HepG2 (cell line): ENCODE data around the gene HSPA1B. TPM values are rescaled to one million over a fixed set of nuclear protein-coding genes. Genes with fewer than 3 reads are reported as not detected.
A peak's percentile ranks its signal among the peaks of the same experiment; 100 is the strongest.

ENCODE experiments used
- CBX1 ChIP-seq: IDR thresholded peaks from one replicate; pipeline ENCODE4 v1.6.1; 2016; ENCODE audit warnings: antibody characterized with exemption, low read depth
- CC2D1A ChIP-seq: sonication (generic); formaldehyde crosslinking; IDR thresholded peaks from 2 replicates; pipeline ENCODE4 v1.8.1; 2023; ENCODE audit warnings: mild to moderate bottlenecking, missing genetic modification reagents
- CEBPB ChIP-seq: IDR thresholded peaks from 2 replicates; pipeline ENCODE4 v1.6.1; 2011; ENCODE audit warnings: low read depth, low read length, improper control_type of control experiment, borderline replicate concordance
- CSRNP2 ChIP-seq: sonication (generic); formaldehyde crosslinking; conservative IDR thresholded peaks from 2 replicates; pipeline ENCODE4 v1.8.0; 2022; ENCODE audit warnings: low read depth, missing genetic modification reagents
- DMAP1 ChIP-seq: IDR thresholded peaks from 2 replicates; pipeline ENCODE4 v1.6.1; 2016
- GPBP1L1 ChIP-seq: sonication (generic); formaldehyde crosslinking; IDR thresholded peaks from 2 replicates; pipeline ENCODE4 v1.5.0; 2020; ENCODE audit warnings: mild to moderate bottlenecking, missing genetic modification reagents
- HNRNPK ChIP-seq: fragments of 200-400 bp; formaldehyde crosslinking; IDR thresholded peaks from 2 replicates; pipeline ENCODE4 v1.6.1; 2018; ENCODE audit warnings: low read length, low read depth, moderate library complexity, mild to moderate bottlenecking; ENCODE audit not compliant: poor library complexity, severe bottlenecking
- IRF2 ChIP-seq: IDR thresholded peaks from 2 replicates; pipeline ENCODE4 v1.6.1; 2018; ENCODE audit warnings: missing genetic modification reagents, missing compliant biosample characterization
- JARID2 ChIP-seq: sonication (generic); formaldehyde crosslinking; IDR thresholded peaks from 2 replicates; pipeline ENCODE4 v1.8.1; 2023; ENCODE audit warnings: missing genetic modification reagents, inconsistent platforms; ENCODE audit not compliant: insufficient replicate concordance
- KDM3A ChIP-seq: IDR thresholded peaks from 2 replicates; pipeline ENCODE4 v1.6.1; 2018; ENCODE audit warnings: low read depth, missing compliant biosample characterization
- KDM6A ChIP-seq: IDR thresholded peaks from 2 replicates; pipeline ENCODE4 v1.6.1; 2016; ENCODE audit warnings: low read depth
- MATR3 ChIP-seq: sonication (generic); formaldehyde crosslinking; IDR thresholded peaks from 2 replicates; pipeline ENCODE4 v1.4.0; 2020; ENCODE audit warnings: missing genetic modification reagents
- NKX3-1 ChIP-seq: sonication (generic); formaldehyde crosslinking; IDR thresholded peaks from 2 replicates; pipeline ENCODE4 v1.5.0; 2020; ENCODE audit warnings: missing genetic modification reagents
- POLR2A ChIP-seq, 2 experiments: IDR thresholded peaks; 2 replicates each; pipeline ENCODE4 v1.6.1; 2011; ENCODE audit warnings: low read depth in 2 of 2, low read length in 2 of 2, mild to moderate bottlenecking in 1 of 2, moderate library complexity in 1 of 2; ENCODE audit not compliant: insufficient read depth in 1 of 2
- REPIN1 ChIP-seq: sonication (generic); formaldehyde crosslinking; IDR thresholded peaks from 2 replicates; pipeline ENCODE4 v1.8.0; 2022; ENCODE audit warnings: missing genetic modification reagents, low read depth, mild to moderate bottlenecking, borderline replicate concordance
- RFXANK ChIP-seq: IDR thresholded peaks from 2 replicates; pipeline ENCODE4 v1.6.1; 2016
- TEAD3 ChIP-seq: optimal IDR thresholded peaks from 2 replicates; pipeline ENCODE3; 2016; ENCODE audit warnings: borderline replicate concordance
- U2AF2 ChIP-seq: fragments of 200-400 bp; formaldehyde crosslinking; IDR thresholded peaks from 2 replicates; pipeline ENCODE4 v1.6.1; 2017; ENCODE audit warnings: low read depth, mild to moderate bottlenecking, low read length
- YEATS4 ChIP-seq: sonication (generic); formaldehyde crosslinking; IDR thresholded peaks from 2 replicates; pipeline ENCODE4 v1.4.0; 2020; ENCODE audit warnings: missing genetic modification reagents, borderline replicate concordance
- ZFP90 ChIP-seq: sonication (generic); formaldehyde crosslinking; IDR thresholded peaks from 2 replicates; pipeline ENCODE4 v1.8.0; 2022; ENCODE audit warnings: missing genetic modification reagents, mild to moderate bottlenecking, inconsistent platforms, borderline replicate concordance
- ZNF225 ChIP-seq: sonication (generic); formaldehyde crosslinking; IDR thresholded peaks from 2 replicates; pipeline ENCODE4 v1.4.0; 2020; ENCODE audit warnings: mild to moderate bottlenecking, missing genetic modification reagents
- ZNF282 ChIP-seq: fragments of 450-650 bp; IDR thresholded peaks from 2 replicates; pipeline ENCODE4 v1.6.1; 2018; ENCODE audit not compliant: partially characterized antibody
- ZNF746 ChIP-seq: sonication (generic); formaldehyde crosslinking; IDR thresholded peaks from 2 replicates; pipeline ENCODE4 v1.8.0; 2022; ENCODE audit warnings: mild to moderate bottlenecking, missing genetic modification reagents
- ZSCAN12 ChIP-seq: sonication (generic); formaldehyde crosslinking; IDR thresholded peaks from 2 replicates; pipeline ENCODE4 v1.9.0; 2021; ENCODE audit warnings: mild to moderate bottlenecking, missing genetic modification reagents
- polyA plus RNA-seq, 8 experiments: library from polyadenylated mRNA; depleted of rRNA in 3 of 8; stranded (reverse) in 7 of 8; unstranded in 1 of 8; fragments of >200 nt; fragmentation: Illumina TruSeq in 4 of 8; extraction: Trizol in 4 of 8; gene quantifications; 2 replicates each; pipeline versions ENCODE4 v1.2.1 to v1.2.3, GENCODE V29; 2011 to 2016; ENCODE audit warnings: low read depth in 4 of 8, missing spikeins in 1 of 8, mixed read lengths in 1 of 8; ENCODE audit not compliant: insufficient read depth in 1 of 8
- total RNA-seq, 5 experiments: library from RNA; depleted of rRNA; stranded (reverse); fragments of >200 nt; fragmentation: Illumina TruSeq; extraction: Trizol; gene quantifications; 2 replicates each; pipeline ENCODE4 v1.2.3, GENCODE V29; 2016; ENCODE audit warnings: low read depth in 1 of 5
- TF ChIP-seq, protein P1 (sequence below): IDR thresholded peaks from 2 replicates; pipeline ENCODE4 v1.6.1; 2016; ENCODE audit warnings: missing compliant biosample characterization, missing genetic modification reagents, borderline replicate concordance
- TF ChIP-seq, protein P2 (sequence below): sonication (generic); formaldehyde crosslinking; IDR thresholded peaks from 2 replicates; pipeline ENCODE4 v1.4.0; 2020; ENCODE audit warnings: missing genetic modification reagents, borderline replicate concordance

HSPA1B gene
- total and polyA plus RNA-seq, 2 of the 13 experiments (the other 11 are each of a cell fraction or from before 2014, with no cell fraction given): 26.0 to 186 TPM

DNA sequence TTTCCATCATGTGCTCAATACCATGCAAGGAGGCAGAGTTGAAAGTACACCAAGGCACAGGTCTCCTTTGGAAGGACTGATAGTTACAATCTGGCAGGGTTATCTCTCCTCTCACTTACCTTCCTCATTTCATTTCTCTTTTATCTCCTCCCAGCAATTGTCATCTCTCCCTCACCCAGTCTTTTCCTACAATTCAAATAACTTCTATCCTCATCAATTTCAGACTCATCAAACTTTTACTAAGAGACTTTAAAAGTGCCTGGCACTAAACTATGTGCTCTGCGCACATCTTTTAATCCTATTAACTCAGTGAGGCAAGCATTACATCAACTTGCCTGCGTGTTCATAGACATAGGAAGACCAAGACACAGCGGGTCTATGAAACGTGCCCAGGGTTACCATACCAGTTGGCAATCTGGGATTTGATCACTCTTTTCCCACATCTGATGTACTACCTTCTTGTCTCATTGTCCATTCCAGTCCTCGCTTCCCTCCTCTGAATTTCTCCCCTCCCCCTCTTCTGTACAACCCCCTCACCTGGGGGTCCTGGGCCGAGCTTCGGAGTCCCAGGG lies 33.2 kb upstream of the HSPA1B start (continued):
- TF ChIP-seq REPIN1 (CRISPR knock-in tag) (0 out of 2 replicates have a peak, but pooled peaks have one; percentile 18), DMAP1 (no peak), IRF2 (CRISPR knock-in tag) (no peak), ZNF225 (CRISPR knock-in tag) (no peak), NKX3-1 (no peak), CBX1 (no peak), CC2D1A (CRISPR knock-in tag) (no peak), YEATS4 (CRISPR knock-in tag) (no peak), ZNF282 (no peak), CSRNP2 (no peak), GPBP1L1 (CRISPR knock-in tag) (no peak), U2AF2 (no peak), MATR3 (CRISPR knock-in tag) (no peak), KDM3A (CRISPR knock-in tag) (no peak), KDM6A (CRISPR knock-in tag) (no peak), RFXANK (CRISPR knock-in tag) (no peak), ZSCAN12 (CRISPR knock-in tag) (0 out of 2 replicates have a peak, but pooled peaks have one; percentile 1), POLR2A (IDR thresholded peaks at IDR 0.05; ENCODE audit: insufficient read depth in 1 of 2, low read depth in 2 of 2, low read length in 2 of 2) (peak in 1 of 2 experiments; percentile 38; a peak in 1 of 4 replicates), ZNF746 (CRISPR knock-in tag) (no peak), TEAD3 (no peak), JARID2 (CRISPR knock-in tag) (no peak), CEBPB (no peak), ZFP90 (CRISPR knock-in tag) (peak; percentile 61; the same call in 1 of the 2 replicates), HNRNPK (no peak)
- TF ChIP-seq, protein P1, sequence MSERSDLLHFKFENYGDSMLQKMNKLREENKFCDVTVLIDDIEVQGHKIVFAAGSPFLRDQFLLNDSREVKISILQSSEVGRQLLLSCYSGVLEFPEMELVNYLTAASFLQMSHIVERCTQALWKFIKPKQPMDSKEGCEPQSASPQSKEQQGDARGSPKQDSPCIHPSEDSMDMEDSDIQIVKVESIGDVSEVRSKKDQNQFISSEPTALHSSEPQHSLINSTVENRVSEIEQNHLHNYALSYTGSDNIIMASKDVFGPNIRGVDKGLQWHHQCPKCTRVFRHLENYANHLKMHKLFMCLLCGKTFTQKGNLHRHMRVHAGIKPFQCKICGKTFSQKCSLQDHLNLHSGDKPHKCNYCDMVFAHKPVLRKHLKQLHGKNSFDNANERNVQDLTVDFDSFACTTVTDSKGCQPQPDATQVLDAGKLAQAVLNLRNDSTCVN: 0 out of 2 replicates have a peak, but pooled peaks have one; percentile 29
- TF ChIP-seq, protein P2, sequence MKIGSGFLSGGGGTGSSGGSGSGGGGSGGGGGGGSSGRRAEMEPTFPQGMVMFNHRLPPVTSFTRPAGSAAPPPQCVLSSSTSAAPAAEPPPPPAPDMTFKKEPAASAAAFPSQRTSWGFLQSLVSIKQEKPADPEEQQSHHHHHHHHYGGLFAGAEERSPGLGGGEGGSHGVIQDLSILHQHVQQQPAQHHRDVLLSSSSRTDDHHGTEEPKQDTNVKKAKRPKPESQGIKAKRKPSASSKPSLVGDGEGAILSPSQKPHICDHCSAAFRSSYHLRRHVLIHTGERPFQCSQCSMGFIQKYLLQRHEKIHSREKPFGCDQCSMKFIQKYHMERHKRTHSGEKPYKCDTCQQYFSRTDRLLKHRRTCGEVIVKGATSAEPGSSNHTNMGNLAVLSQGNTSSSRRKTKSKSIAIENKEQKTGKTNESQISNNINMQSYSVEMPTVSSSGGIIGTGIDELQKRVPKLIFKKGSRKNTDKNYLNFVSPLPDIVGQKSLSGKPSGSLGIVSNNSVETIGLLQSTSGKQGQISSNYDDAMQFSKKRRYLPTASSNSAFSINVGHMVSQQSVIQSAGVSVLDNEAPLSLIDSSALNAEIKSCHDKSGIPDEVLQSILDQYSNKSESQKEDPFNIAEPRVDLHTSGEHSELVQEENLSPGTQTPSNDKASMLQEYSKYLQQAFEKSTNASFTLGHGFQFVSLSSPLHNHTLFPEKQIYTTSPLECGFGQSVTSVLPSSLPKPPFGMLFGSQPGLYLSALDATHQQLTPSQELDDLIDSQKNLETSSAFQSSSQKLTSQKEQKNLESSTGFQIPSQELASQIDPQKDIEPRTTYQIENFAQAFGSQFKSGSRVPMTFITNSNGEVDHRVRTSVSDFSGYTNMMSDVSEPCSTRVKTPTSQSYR (CRISPR knock-in tag): peak; percentile 52
